ENCODE results near the gene SH2B3. TPM values are rescaled to one million over a fixed set of nuclear protein-coding genes. Genes with fewer than 3 reads are reported as not detected.

SH2B3 gene
- total and polyA plus RNA-seq, 2 experiments from 2014 or later = 8.1 to 59.3 TPM

GRCh38 chr12:111436811-111437210 lies 31.1 kb downstream of the SH2B3 start:
- Histone ChIP-seq H3K4me1 (ENCODE audit: insufficient read depth) (peaks cover 44% of the 10 kb centered on the region), H3K79me2 (replicated peaks; ENCODE audit: insufficient read depth) (peaks cover 100% of the 10 kb centered on the region), H3K4me2 (no peak overlapping the region), H3K4me3 (no peak overlapping the region), H3K36me3 (ENCODE audit: insufficient read depth) (no peaks in the 10 kb centered on the region), H3K27me3 (ENCODE audit: insufficient read depth) (no peaks in the 10 kb centered on the region), H3K27ac (ENCODE audit: low read depth) (peak overlapping the region; percentile 59; the same call in 1 of the 2 replicates), H4K20me1 (replicated peaks; ENCODE audit: insufficient read depth) (peaks cover 27% of the 10 kb centered on the region), H2AFZ (no peak overlapping the region), H3F3A (replicated peaks; ENCODE audit: low read depth) (peaks cover 9% of the 10 kb centered on the region; the same call in 1 of the 2 replicates), H3K9me2 (ENCODE audit: insufficient read depth) (no peaks in the 10 kb centered on the region)
- H3K4me3 Mint-ChIP-seq = peak overlapping the region; percentile 4; the same call in 1 of the 3 replicates
- peaks cover 58% of the 10 kb centered on the region for H3K4me1 Mint-ChIP-seq
- peaks cover 24% of the 10 kb centered on the region for H3K36me3 Mint-ChIP-seq (ENCODE audit: low read depth)
- ATAC-seq (no peak), DNase-seq (ENCODE audit: low spot score) (no peak)
- no peak overlapping the region; the same call in 1 of the 2 replicates for H3K27ac Mint-ChIP-seq
- H3K9me3 Mint-ChIP-seq = no peaks in the 10 kb centered on the region; the same call in 2 of the 3 replicates
- no peak for TF ChIP-seq ZNF462 (CRISPR knock-in tag; IDR thresholded peaks at IDR 0.05)
- TF ChIP-seq ZNF331 (CRISPR knock-in tag; IDR thresholded peaks at IDR 0.05; ENCODE audit: low read depth) = no peak
- TF ChIP-seq ETS1 (IDR thresholded peaks at IDR 0.05) = no peak
- TF ChIP-seq NANOG (IDR thresholded peaks at IDR 0.05; ENCODE audit: borderline replicate concordance) = no peak
- TF ChIP-seq ZNF114 (CRISPR knock-in tag; IDR thresholded peaks at IDR 0.05) = no peak
- TF ChIP-seq STAT1 (IDR thresholded peaks at IDR 0.05; ENCODE audit: unreplicated experiment) = no peak
- no peak for TF ChIP-seq POLR2AphosphoS5 (IDR thresholded peaks at IDR 0.05; ENCODE audit: low read depth)
- no peak for TF ChIP-seq CTCF (conservative IDR thresholded peaks at IDR 0.05; ENCODE audit: low read depth in 2 of 2)
- TF ChIP-seq REST (IDR thresholded peaks at IDR 0.05; ENCODE audit: unreplicated experiment) = no peak
- TF ChIP-seq CREB1 (CRISPR knock-in tag; IDR thresholded peaks at IDR 0.05; ENCODE audit: low read depth) = no peak
- peaks cover 23% of the 10 kb centered on the region for H3K27me3 Mint-ChIP-seq (ENCODE audit: insufficient read depth, low read depth, poor library complexity)

Measured in GM23338 (cell line).